Ishikawa (cell line): ENCODE data around the gene ANKRD42.

Experiments used
- CEBPB ChIP-seq: IDR thresholded peaks from 2 replicates; pipeline ENCODE4 v1.6.1; 2012
- CREB1 ChIP-seq: IDR thresholded peaks from 2 replicates; pipeline ENCODE4 v1.6.1; 2012; ENCODE audit warnings: low read depth
- EGR1 ChIP-seq: IDR thresholded peaks from 2 replicates; pipeline ENCODE4 v1.6.1; 2012
- EP300 ChIP-seq: IDR thresholded peaks from 2 replicates; pipeline ENCODE4 v1.6.1; 2012; ENCODE audit warnings: borderline replicate concordance
- FOXM1 ChIP-seq: IDR thresholded peaks from 2 replicates; pipeline ENCODE4 v1.6.1; 2012; ENCODE audit warnings: low read depth, borderline replicate concordance
- MAX ChIP-seq: IDR thresholded peaks from 2 replicates; pipeline ENCODE4 v1.6.1; 2012
- NFIC ChIP-seq: IDR thresholded peaks from 2 replicates; pipeline ENCODE4 v1.6.1; 2012
- RAD21 ChIP-seq: IDR thresholded peaks from 2 replicates; pipeline ENCODE4 v1.6.1; 2012; ENCODE audit warnings: low read depth
- TAF1 ChIP-seq: IDR thresholded peaks from 2 replicates; pipeline ENCODE4 v1.6.1; 2012; ENCODE audit warnings: low read depth, mild to moderate bottlenecking
- TCF12 ChIP-seq: IDR thresholded peaks from 2 replicates; pipeline ENCODE4 v1.6.1; 2012; ENCODE audit warnings: low read depth
- TEAD4 ChIP-seq: IDR thresholded peaks from 2 replicates; pipeline ENCODE4 v1.6.1; 2012
- USF1 ChIP-seq: IDR thresholded peaks from 2 replicates; pipeline ENCODE4 v1.6.1; 2012
- YY1 ChIP-seq: IDR thresholded peaks from 2 replicates; pipeline ENCODE4 v1.6.1; 2012; ENCODE audit warnings: low read depth
- ZBTB7A ChIP-seq: IDR thresholded peaks from 2 replicates; pipeline ENCODE4 v1.6.1; 2012; ENCODE audit warnings: low read depth
- TF ChIP-seq, protein P1 (sequence below): IDR thresholded peaks from 2 replicates; pipeline ENCODE4 v1.6.1; 2012; ENCODE audit warnings: low read depth, mild to moderate bottlenecking

Gene ANKRD42

GRCh38 chr11:83278351-83278750, 84.8 kb downstream of the ANKRD42 start:
- TF ChIP-seq YY1: no peak
- no peak for TF ChIP-seq TCF12
- TF ChIP-seq ZBTB7A: no peak
- no peak for TF ChIP-seq RAD21
- TF ChIP-seq TAF1: no peak
- no peak for TF ChIP-seq CEBPB
- TF ChIP-seq MAX: no peak
- TF ChIP-seq, protein P1, sequence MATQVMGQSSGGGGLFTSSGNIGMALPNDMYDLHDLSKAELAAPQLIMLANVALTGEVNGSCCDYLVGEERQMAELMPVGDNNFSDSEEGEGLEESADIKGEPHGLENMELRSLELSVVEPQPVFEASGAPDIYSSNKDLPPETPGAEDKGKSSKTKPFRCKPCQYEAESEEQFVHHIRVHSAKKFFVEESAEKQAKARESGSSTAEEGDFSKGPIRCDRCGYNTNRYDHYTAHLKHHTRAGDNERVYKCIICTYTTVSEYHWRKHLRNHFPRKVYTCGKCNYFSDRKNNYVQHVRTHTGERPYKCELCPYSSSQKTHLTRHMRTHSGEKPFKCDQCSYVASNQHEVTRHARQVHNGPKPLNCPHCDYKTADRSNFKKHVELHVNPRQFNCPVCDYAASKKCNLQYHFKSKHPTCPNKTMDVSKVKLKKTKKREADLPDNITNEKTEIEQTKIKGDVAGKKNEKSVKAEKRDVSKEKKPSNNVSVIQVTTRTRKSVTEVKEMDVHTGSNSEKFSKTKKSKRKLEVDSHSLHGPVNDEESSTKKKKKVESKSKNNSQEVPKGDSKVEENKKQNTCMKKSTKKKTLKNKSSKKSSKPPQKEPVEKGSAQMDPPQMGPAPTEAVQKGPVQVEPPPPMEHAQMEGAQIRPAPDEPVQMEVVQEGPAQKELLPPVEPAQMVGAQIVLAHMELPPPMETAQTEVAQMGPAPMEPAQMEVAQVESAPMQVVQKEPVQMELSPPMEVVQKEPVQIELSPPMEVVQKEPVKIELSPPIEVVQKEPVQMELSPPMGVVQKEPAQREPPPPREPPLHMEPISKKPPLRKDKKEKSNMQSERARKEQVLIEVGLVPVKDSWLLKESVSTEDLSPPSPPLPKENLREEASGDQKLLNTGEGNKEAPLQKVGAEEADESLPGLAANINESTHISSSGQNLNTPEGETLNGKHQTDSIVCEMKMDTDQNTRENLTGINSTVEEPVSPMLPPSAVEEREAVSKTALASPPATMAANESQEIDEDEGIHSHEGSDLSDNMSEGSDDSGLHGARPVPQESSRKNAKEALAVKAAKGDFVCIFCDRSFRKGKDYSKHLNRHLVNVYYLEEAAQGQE: no peak
- no peak for TF ChIP-seq EP300
- no peak for TF ChIP-seq TEAD4

- TF ChIP-seq TAF1: no peak
- no peak for TF ChIP-seq NFIC
- TF ChIP-seq MAX: no peak
- no peak for TF ChIP-seq TCF12
- no peak for TF ChIP-seq YY1
- TF ChIP-seq CEBPB: no peak
- no peak for TF ChIP-seq EP300
- no peak for TF ChIP-seq CREB1
- no peak for TF ChIP-seq FOXM1
- TF ChIP-seq EGR1: no peak
- no peak for TF ChIP-seq USF1
- no peak for TF ChIP-seq TEAD4
- no peak for TF ChIP-seq RAD21
Observed at GRCh38 chr11:83280256-83280655, 86.7 kb downstream of the ANKRD42 start.

GRCh38 chr11:83282084-83282716, 88.7 kb downstream of the ANKRD42 start:
- TF ChIP-seq CREB1: no peak
- no peak for TF ChIP-seq TCF12
- no peak for TF ChIP-seq FOXM1
- no peak for TF ChIP-seq YY1
- TF ChIP-seq, protein P1: no peak
- no peak for TF ChIP-seq CEBPB
- TF ChIP-seq ZBTB7A: no peak

DNA sequence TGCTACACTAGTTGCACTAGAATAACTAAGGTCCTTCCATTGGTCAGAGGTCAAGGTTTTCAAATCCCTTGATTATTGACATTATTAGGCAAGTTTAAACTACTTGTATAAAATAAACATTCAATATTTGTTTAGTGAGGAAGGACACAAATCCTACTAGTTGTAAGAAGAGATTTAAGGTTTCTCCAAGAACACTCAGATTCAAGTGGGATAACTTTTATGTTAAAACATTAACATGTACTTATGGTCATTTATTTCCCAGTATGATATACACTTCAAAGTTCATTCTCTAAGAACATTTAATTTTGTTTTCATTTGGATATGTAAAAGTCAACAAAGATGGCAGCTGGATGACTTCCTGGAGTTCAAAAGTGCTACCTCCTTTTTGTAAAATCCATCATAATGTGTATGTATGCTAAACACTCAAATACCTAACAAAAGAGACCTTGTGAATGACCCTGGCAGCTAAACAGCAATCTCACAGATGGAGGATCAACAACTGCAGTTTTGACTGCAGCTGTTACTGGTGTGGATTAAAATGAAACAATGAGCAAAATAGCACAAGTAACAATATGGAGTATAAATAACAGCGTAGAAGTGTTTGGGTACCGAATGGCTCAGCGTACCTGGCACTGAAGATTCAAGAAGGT, 91.1 kb downstream of the ANKRD42 start:
- no peak for TF ChIP-seq ZBTB7A
- no peak for TF ChIP-seq TCF12
- TF ChIP-seq NFIC: no peak
- TF ChIP-seq MAX: no peak
- TF ChIP-seq, protein P1: no peak
- TF ChIP-seq CREB1: no peak
- no peak for TF ChIP-seq EGR1
- no peak for TF ChIP-seq TEAD4
- TF ChIP-seq USF1: no peak
